ENCODE data around the gene SLC25A33.

GRCh38 chr1:9626201-9626608, 86.9 kb downstream of the SLC25A33 start:
- TF ChIP-seq POLR2A (IDR thresholded peaks at IDR 0.05) (no peak), CTCF (IDR thresholded peaks at IDR 0.05) (no peak)

Measured in right lobe of liver (tissue), 4 donors.